Memory B cell (primary cell): ENCODE data around the gene SCYL3.

Experiments used
- ATAC-seq: fragments of 150-1000 bp; cut with Tn5 transposase; 2 replicates; pipeline ENCODE4 v1.10.0; 2021; ENCODE audit warnings: low read depth, mild to moderate bottlenecking, moderate library complexity
- DNase-seq, 2 donors: peaks; one replicate each; pipeline ENCODE4 v3.0.0; 2022; ENCODE audit warnings: low spot score in 2 of 2
- H3K27ac Mint-ChIP-seq: one replicate; pipeline ENCODE4 v1.8.0; 2022; ENCODE audit warnings: mild to moderate bottlenecking, moderate library complexity, mixed read lengths
- H3K27me3 Mint-ChIP-seq: one replicate; pipeline ENCODE4 v1.8.0; 2022; ENCODE audit warnings: mixed read lengths
- H3K36me3 Mint-ChIP-seq: one replicate; pipeline ENCODE4 v1.8.0; 2022; ENCODE audit warnings: mild to moderate bottlenecking, mixed read lengths
- H3K4me1 Mint-ChIP-seq: one replicate; pipeline ENCODE4 v1.8.0; 2022; ENCODE audit warnings: mixed read lengths
- H3K4me3 Mint-ChIP-seq: one replicate; pipeline ENCODE4 v1.8.0; 2022; ENCODE audit warnings: mild to moderate bottlenecking, moderate library complexity, mixed read lengths
- H3K9me3 Mint-ChIP-seq: one replicate; pipeline ENCODE4 v1.8.0; 2022; ENCODE audit warnings: mixed read lengths

The SCYL3 gene

DNA sequence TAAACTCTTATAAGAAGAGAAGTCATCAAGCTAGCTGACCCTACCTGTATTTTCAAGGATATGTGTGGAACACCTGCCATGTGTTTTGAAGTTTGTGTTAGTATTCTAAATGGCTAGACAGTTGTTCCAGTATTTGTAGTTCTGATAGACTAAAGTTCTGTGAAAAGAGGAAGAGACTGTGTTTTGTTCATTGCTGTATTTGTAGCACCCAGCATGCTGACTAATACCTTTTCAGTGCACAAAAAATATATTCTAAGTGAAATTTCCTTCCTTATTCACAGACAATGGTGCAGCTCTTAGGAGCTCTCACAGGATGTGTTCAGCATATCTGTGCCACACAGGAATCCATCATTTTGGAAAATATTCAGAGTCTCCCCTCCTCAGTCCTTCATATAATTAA, 90.8 kb downstream of the SCYL3 start:
- ATAC-seq: no peak
- DNase-seq: no peak
- Mint-ChIP-seq H3K4me1 (no peaks in the 10 kb centered on the region), H3K27ac (no peak overlapping the region), H3K27me3 (no peaks in the 10 kb centered on the region), H3K36me3 (peaks cover under 1% of the 10 kb centered on the region), H3K9me3 (no peaks in the 10 kb centered on the region), H3K4me3 (no peak overlapping the region)
